ENCODE data around the gene SH2B3. TPM values are rescaled to one million over a fixed set of nuclear protein-coding genes. Genes with fewer than 3 reads are reported as not detected.
"Not testable (repeated sequence)": the region's sequence is repeated elsewhere in the genome, so short reads cannot be mapped to it uniquely, and the experiment has no call there.

The SH2B3 gene
- total and polyA plus RNA-seq, 2 experiments from 2014 or later = 8.1 to 59.3 TPM

DNA sequence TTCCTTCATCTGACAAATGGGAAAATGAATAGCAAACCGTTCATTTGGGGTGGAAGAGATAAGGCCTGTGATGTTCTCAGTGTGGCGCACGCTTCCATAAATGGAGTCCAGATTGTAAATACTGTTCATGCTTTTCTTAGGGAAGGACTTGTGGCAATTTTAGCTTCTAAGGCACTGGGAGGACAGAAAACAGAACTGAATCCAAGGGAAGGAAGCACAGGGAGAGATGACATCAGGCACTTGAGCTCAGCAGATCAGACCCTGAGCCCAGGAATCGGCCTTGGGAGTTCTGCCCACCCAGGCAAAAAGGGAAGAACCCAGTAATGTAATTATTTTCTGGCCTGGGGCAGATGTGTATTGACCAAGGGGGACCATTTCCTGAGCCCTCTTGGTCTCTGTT is 7.2 kb upstream of the SH2B3 start:
- H3K27me3 Mint-ChIP-seq (ENCODE audit: insufficient read depth, low read depth, poor library complexity) = peaks cover 16% of the 10 kb centered on the region
- no peaks in the 10 kb centered on the region for H3K9me2 ChIP-seq (ENCODE audit: insufficient read depth)
- ATAC-seq (no peak), DNase-seq (ENCODE audit: low spot score) (no peak)
- H2AFZ ChIP-seq = no peak overlapping the region
- H3K9me3 Mint-ChIP-seq = no peaks in the 10 kb centered on the region
- no peak overlapping the region for H3K27ac Mint-ChIP-seq
- H3K4me1 Mint-ChIP-seq = peaks cover 8% of the 10 kb centered on the region; the same call in 2 of the 3 replicates
- H3K4me3 ChIP-seq = no peak overlapping the region
- H3K4me2 ChIP-seq = no peak overlapping the region
- no peaks in the 10 kb centered on the region for H4K20me1 ChIP-seq (replicated peaks; ENCODE audit: insufficient read depth)
- H3K36me3 Mint-ChIP-seq (ENCODE audit: low read depth) = no peaks in the 10 kb centered on the region
- no peaks in the 10 kb centered on the region for H3K36me3 ChIP-seq (ENCODE audit: insufficient read depth)
- no peak overlapping the region for H3K27ac ChIP-seq (ENCODE audit: low read depth)
- no peak for TF ChIP-seq ZNF114 (CRISPR knock-in tag; IDR thresholded peaks at IDR 0.05)
- TF ChIP-seq, protein P1, sequence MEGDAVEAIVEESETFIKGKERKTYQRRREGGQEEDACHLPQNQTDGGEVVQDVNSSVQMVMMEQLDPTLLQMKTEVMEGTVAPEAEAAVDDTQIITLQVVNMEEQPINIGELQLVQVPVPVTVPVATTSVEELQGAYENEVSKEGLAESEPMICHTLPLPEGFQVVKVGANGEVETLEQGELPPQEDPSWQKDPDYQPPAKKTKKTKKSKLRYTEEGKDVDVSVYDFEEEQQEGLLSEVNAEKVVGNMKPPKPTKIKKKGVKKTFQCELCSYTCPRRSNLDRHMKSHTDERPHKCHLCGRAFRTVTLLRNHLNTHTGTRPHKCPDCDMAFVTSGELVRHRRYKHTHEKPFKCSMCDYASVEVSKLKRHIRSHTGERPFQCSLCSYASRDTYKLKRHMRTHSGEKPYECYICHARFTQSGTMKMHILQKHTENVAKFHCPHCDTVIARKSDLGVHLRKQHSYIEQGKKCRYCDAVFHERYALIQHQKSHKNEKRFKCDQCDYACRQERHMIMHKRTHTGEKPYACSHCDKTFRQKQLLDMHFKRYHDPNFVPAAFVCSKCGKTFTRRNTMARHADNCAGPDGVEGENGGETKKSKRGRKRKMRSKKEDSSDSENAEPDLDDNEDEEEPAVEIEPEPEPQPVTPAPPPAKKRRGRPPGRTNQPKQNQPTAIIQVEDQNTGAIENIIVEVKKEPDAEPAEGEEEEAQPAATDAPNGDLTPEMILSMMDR (conservative IDR thresholded peaks at IDR 0.05; ENCODE audit: low read depth in 2 of 2) = no peak
- no peak for TF ChIP-seq STAT1 (IDR thresholded peaks at IDR 0.05; ENCODE audit: unreplicated experiment)
- no peak for TF ChIP-seq CREB1 (CRISPR knock-in tag; IDR thresholded peaks at IDR 0.05; ENCODE audit: low read depth)
- TF ChIP-seq POLR2AphosphoS5 (IDR thresholded peaks at IDR 0.05; ENCODE audit: low read depth) = no peak
- no peak for TF ChIP-seq ZNF331 (CRISPR knock-in tag; IDR thresholded peaks at IDR 0.05; ENCODE audit: low read depth)
- no peak for TF ChIP-seq JUNB (IDR thresholded peaks at IDR 0.05; ENCODE audit: unreplicated experiment)
- no peak for TF ChIP-seq NANOG (IDR thresholded peaks at IDR 0.05; ENCODE audit: borderline replicate concordance)
- H3K79me2 ChIP-seq (replicated peaks; ENCODE audit: insufficient read depth) = no peaks in the 10 kb centered on the region
- no peak overlapping the region for H3K4me3 Mint-ChIP-seq
- H3K27me3 ChIP-seq (ENCODE audit: insufficient read depth) = no peaks in the 10 kb centered on the region
- peaks cover 6% of the 10 kb centered on the region for H3K4me1 ChIP-seq (ENCODE audit: insufficient read depth)
- H3F3A ChIP-seq (replicated peaks; ENCODE audit: low read depth) = 0 out of 2 replicates have a peak, but pooled peaks cover 3% of the 10 kb centered on the region

DNA sequence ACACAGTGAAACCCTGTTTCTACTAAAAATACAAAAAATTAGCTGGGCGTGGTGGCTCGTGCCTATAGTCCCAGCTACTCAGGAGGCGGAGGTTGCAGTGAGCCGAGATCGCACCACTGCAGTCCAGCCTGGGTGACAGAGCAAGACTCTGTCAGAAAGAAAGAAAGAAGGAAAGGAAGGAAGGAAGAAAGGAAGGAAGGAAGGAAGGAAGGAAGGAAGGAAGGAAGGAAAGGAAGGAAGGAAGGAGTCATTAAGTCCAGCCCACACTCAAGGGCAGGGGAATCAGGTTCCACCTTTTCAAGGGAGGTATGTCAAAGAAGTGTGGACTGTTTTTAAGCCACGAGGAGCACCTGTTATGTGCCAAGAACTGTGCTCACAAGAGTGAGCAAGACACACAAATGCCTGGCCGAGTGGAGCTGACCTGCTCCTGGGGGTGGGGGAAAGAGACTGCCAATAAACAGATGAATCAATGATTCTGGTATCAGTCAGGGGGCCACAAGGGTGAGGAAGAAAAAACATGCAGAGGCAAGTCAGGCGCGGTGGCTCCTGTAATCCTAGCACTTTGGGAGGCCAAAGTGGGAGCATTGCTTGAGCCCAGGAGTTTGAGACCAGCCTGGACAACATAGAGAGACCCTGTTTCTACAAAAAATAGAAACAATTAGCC is 5.8 kb upstream of the SH2B3 start:
- not testable (repeated sequence) for H3K27ac ChIP-seq (ENCODE audit: low read depth); H3K36me3 Mint-ChIP-seq (ENCODE audit: low read depth); H2AFZ ChIP-seq; H4K20me1 ChIP-seq (replicated peaks; ENCODE audit: insufficient read depth); H3K36me3 ChIP-seq (ENCODE audit: insufficient read depth); H3K9me2 ChIP-seq (ENCODE audit: insufficient read depth); H3K79me2 ChIP-seq (replicated peaks; ENCODE audit: insufficient read depth); H3K4me3 Mint-ChIP-seq; DNase-seq (ENCODE audit: low spot score); H3K27me3 ChIP-seq (ENCODE audit: insufficient read depth); ATAC-seq; H3K4me2 ChIP-seq; H3K27ac Mint-ChIP-seq; H3K9me3 Mint-ChIP-seq; H3K4me3 ChIP-seq
- H3K27me3 Mint-ChIP-seq (ENCODE audit: insufficient read depth, low read depth, poor library complexity) = peaks cover 19% of the 10 kb centered on the region
- H3K4me1 ChIP-seq (ENCODE audit: insufficient read depth) = peaks cover 16% of the 10 kb centered on the region
- H3F3A ChIP-seq (replicated peaks; ENCODE audit: low read depth) = peaks cover 11% of the 10 kb centered on the region
- H3K4me1 Mint-ChIP-seq = peaks cover 19% of the 10 kb centered on the region

DNA sequence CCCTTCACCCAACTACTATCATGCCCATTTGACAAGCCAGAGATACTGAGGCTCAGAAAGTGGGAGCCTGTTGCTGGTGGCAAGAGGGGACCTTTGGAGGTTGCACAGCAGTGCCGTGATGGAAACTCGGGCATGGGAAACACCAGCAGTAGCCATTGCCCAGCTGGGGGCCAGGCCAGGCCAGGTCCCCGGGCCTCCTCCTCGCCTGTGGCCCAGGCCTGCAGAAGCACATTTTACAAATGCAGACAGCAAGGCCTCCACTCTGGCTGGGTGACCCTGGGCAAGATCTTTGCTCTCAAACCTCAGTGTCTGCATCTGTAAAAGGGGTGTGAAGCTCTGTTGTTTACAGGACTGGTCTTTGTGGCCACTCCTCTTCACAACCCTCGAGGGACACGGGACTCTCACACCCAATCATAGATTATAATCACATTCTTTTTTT is 4.5 kb upstream of the SH2B3 start:
- Mint-ChIP-seq H3K36me3 (ENCODE audit: low read depth) (no peaks in the 10 kb centered on the region), H3K4me1 (peaks cover 19% of the 10 kb centered on the region), H3K4me3 (no peak overlapping the region), H3K27me3 (ENCODE audit: insufficient read depth, low read depth, poor library complexity) (peaks cover 21% of the 10 kb centered on the region), H3K9me3 (no peaks in the 10 kb centered on the region), H3K27ac (no peak overlapping the region)
- no peak for ATAC-seq
- H3K36me3 ChIP-seq (ENCODE audit: insufficient read depth) = no peaks in the 10 kb centered on the region
- H3K79me2 ChIP-seq (replicated peaks; ENCODE audit: insufficient read depth) = peaks cover 3% of the 10 kb centered on the region
- H3K4me2 ChIP-seq = no peak overlapping the region
- no peaks in the 10 kb centered on the region for H3K9me2 ChIP-seq (ENCODE audit: insufficient read depth)
- H3K4me3 ChIP-seq = no peak overlapping the region
- H3K4me1 ChIP-seq (ENCODE audit: insufficient read depth) = peaks cover 16% of the 10 kb centered on the region
- no peak overlapping the region for H3K27ac ChIP-seq (ENCODE audit: low read depth)
- DNase-seq (ENCODE audit: low spot score) = no peak
- H3K27me3 ChIP-seq (ENCODE audit: insufficient read depth) = no peaks in the 10 kb centered on the region
- H4K20me1 ChIP-seq (replicated peaks; ENCODE audit: insufficient read depth) = no peaks in the 10 kb centered on the region
- peaks cover 11% of the 10 kb centered on the region for H3F3A ChIP-seq (replicated peaks; ENCODE audit: low read depth)
- H2AFZ ChIP-seq = no peak overlapping the region
- TF ChIP-seq ZNF114 (CRISPR knock-in tag; IDR thresholded peaks at IDR 0.05) (no peak), EZH2 (IDR thresholded peaks at IDR 0.05; ENCODE audit: low read depth, unreplicated experiment) (no peak), NANOG (IDR thresholded peaks at IDR 0.05; ENCODE audit: borderline replicate concordance) (no peak), POLR2AphosphoS5 (IDR thresholded peaks at IDR 0.05; ENCODE audit: low read depth) (no peak), ZNF331 (CRISPR knock-in tag; IDR thresholded peaks at IDR 0.05; ENCODE audit: low read depth) (no peak), EZH2phosphoT487 (IDR thresholded peaks at IDR 0.05; ENCODE audit: unreplicated experiment) (no peak)
- TF ChIP-seq, protein P2, sequence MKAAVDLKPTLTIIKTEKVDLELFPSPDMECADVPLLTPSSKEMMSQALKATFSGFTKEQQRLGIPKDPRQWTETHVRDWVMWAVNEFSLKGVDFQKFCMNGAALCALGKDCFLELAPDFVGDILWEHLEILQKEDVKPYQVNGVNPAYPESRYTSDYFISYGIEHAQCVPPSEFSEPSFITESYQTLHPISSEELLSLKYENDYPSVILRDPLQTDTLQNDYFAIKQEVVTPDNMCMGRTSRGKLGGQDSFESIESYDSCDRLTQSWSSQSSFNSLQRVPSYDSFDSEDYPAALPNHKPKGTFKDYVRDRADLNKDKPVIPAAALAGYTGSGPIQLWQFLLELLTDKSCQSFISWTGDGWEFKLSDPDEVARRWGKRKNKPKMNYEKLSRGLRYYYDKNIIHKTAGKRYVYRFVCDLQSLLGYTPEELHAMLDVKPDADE (IDR thresholded peaks at IDR 0.05) = no peak
- TF ChIP-seq, protein P3, sequence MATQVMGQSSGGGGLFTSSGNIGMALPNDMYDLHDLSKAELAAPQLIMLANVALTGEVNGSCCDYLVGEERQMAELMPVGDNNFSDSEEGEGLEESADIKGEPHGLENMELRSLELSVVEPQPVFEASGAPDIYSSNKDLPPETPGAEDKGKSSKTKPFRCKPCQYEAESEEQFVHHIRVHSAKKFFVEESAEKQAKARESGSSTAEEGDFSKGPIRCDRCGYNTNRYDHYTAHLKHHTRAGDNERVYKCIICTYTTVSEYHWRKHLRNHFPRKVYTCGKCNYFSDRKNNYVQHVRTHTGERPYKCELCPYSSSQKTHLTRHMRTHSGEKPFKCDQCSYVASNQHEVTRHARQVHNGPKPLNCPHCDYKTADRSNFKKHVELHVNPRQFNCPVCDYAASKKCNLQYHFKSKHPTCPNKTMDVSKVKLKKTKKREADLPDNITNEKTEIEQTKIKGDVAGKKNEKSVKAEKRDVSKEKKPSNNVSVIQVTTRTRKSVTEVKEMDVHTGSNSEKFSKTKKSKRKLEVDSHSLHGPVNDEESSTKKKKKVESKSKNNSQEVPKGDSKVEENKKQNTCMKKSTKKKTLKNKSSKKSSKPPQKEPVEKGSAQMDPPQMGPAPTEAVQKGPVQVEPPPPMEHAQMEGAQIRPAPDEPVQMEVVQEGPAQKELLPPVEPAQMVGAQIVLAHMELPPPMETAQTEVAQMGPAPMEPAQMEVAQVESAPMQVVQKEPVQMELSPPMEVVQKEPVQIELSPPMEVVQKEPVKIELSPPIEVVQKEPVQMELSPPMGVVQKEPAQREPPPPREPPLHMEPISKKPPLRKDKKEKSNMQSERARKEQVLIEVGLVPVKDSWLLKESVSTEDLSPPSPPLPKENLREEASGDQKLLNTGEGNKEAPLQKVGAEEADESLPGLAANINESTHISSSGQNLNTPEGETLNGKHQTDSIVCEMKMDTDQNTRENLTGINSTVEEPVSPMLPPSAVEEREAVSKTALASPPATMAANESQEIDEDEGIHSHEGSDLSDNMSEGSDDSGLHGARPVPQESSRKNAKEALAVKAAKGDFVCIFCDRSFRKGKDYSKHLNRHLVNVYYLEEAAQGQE (IDR thresholded peaks at IDR 0.05; ENCODE audit: unreplicated experiment) = no peak

Data from GM23338 (cell line).